GM21515 (cell line): ENCODE measurements around the gene IER3.

Source experiments
- ATAC-seq: cut with Tn5 transposase; IDR thresholded peaks from one replicate; pipeline ENCODE4 v1.9.1; 2021; ENCODE audit not compliant: unreplicated experiment

The IER3 gene

GRCh38 chr6:30709101-30709868, 35.1 kb downstream of the IER3 start:
- ATAC-seq = no peak

DNA sequence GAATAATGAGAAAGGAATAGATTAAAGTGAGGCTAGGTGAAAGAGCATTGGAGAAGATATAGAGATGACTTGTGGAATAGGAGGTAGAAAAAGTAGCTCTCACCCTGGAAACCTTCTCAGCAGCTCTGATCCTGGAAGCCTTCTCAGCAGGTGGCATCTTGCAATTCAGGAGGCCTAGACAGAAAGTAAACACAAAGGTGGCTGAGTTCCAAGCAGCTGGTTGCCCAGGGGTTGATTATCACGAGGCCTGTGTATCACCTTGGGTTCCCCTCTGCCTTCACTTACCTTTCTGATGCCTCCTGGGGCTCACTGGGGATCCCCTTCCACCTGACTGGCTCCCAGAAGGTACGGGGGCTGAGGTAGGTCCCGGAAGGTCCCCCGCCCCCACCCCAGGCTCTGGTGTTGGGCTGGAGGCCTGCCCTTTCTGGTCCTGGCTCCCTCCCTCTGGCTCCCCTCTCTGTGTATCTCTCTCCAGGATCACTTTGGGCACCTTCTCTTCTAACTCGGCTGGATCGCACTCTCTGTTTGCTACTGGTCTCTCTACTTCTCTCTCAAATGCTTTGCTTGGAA, 37.0 kb downstream of the IER3 start:
- ATAC-seq = no peak

GRCh38 chr6:30705620-30706019, 38.7 kb downstream of the IER3 start:
- no peak for ATAC-seq

- no peak for ATAC-seq
Observed at GRCh38 chr6:30703821-30704220, 40.5 kb downstream of the IER3 start.

DNA sequence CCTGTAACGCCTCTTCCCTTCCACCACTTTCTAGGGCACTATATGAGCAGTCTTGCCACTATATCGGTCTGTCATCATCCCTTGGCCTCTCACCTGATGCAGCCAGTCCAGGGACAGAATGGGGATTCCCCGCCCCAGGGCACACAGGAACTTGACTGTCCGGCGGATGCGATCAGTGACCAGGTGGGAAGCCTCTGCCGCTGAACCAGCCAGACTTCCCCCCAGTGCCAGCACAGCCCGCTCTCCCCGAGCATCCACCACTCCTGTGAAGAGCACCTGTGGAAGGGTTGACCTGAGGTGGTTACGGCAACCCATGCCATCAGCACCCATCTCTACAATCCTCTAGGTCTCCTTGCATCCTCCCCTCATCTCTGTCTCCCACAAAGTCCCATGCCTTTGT, 41.3 kb downstream of the IER3 start:
- ATAC-seq = no peak

DNA sequence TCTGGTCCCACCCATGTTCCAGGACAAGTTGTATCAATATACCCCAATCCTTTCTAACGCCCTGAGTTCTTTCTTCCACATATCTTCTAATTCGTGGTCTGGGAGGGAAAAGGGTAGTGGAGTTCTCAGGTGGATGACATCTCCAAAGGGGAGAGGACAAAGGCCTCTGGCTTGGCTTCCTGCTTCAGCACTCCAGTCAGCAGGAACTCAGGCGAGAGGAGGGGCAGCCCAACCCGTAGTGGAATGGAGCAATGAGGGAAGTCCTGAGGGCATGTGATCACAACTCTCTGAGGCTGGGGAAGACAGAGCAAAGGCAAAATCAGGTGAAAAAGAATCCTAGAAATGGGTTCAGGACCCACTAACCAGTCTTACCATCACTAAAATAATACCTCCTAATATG, 44.0 kb downstream of the IER3 start:
- ATAC-seq = no peak

DNA sequence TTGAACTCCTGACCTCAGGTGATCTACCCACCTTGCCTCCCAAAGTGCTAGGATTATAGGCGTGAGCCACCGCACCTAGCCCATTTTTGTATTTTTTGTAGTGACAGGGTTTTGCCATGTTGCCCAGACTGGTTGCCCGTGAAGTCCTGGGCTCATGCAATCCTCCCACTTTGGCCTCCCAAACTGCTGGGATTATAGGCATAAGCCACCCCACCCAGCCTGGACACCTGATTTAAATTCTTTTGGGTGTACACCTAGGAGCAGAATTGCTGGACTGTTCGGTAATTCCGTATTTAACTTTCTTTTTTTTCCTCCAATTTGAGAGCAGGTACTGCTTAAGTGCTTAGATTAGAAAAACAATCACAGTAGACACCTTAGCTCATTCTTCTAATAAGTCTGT, 47.9 kb downstream of the IER3 start:
- ATAC-seq = no peak
